ENCODE measurements around the gene LDLRAD3.
A peak's percentile ranks its signal among the peaks of the same experiment; 100 is the strongest.
"Not testable (repeated sequence)": the region's sequence is repeated elsewhere in the genome, so short reads cannot be mapped to it uniquely, and the experiment has no call there.

The LDLRAD3 gene

GRCh38 chr11:36035999-36036398 lies 92.1 kb downstream of the LDLRAD3 start:
- no peak for TF ChIP-seq CTCF (IDR thresholded peaks at IDR 0.05; ENCODE audit: insufficient read depth, low read depth, low read length, missing control alignments)
- no peak overlapping the region for H3K4me3 ChIP-seq (ENCODE audit: low read length)
- DNase-seq (ENCODE audit: low read depth) = no peak

- no peak for TF ChIP-seq CTCF (IDR thresholded peaks at IDR 0.05; ENCODE audit: insufficient read depth, low read depth, low read length, missing control alignments)
- peak; percentile 22 for DNase-seq (ENCODE audit: low read depth)
- no peak overlapping the region for H3K4me3 ChIP-seq (ENCODE audit: low read length)
Measured at GRCh38 chr11:36037031-36037430, 93.2 kb downstream of the LDLRAD3 start.

- TF ChIP-seq CTCF (IDR thresholded peaks at IDR 0.05; ENCODE audit: insufficient read depth, low read depth, low read length, missing control alignments) = no peak
- DNase-seq (ENCODE audit: low read depth) = no peak
- H3K4me3 ChIP-seq (ENCODE audit: low read length) = no peak overlapping the region
Measured at GRCh38 chr11:36038541-36038940, 94.7 kb downstream of the LDLRAD3 start.

- no peak for TF ChIP-seq CTCF (IDR thresholded peaks at IDR 0.05; ENCODE audit: insufficient read depth, low read depth, low read length, missing control alignments)
- no peak for DNase-seq (ENCODE audit: low read depth)
- no peak overlapping the region for H3K4me3 ChIP-seq (ENCODE audit: low read length)
Measured at GRCh38 chr11:36039471-36039870, 95.6 kb downstream of the LDLRAD3 start.

GRCh38 chr11:36041988-36042611 lies 98.2 kb downstream of the LDLRAD3 start:
- H3K4me3 ChIP-seq (ENCODE audit: low read length) = no peak overlapping the region
- peak; percentile 56 for TF ChIP-seq CTCF (IDR thresholded peaks at IDR 0.05; ENCODE audit: insufficient read depth, low read depth, low read length, missing control alignments)
- peak; percentile 20 for DNase-seq (ENCODE audit: low read depth)

GRCh38 chr11:36044636-36045035 lies 100.8 kb downstream of the LDLRAD3 start:
- no peak overlapping the region for H3K4me3 ChIP-seq (ENCODE audit: low read length)
- no peak for DNase-seq (ENCODE audit: low read depth)
- TF ChIP-seq CTCF (IDR thresholded peaks at IDR 0.05; ENCODE audit: insufficient read depth, low read depth, low read length, missing control alignments) = no peak

GRCh38 chr11:36045945-36046344 lies 102.1 kb downstream of the LDLRAD3 start:
- DNase-seq (ENCODE audit: low read depth); H3K4me3 ChIP-seq (ENCODE audit: low read length): not testable (repeated sequence)
